Measurements from ENCODE around the gene PFKFB3. TPM values are rescaled to one million over a fixed set of nuclear protein-coding genes. Genes with fewer than 3 reads are reported as not detected.

The PFKFB3 gene
- total RNA-seq, 1 donor from 2014 or later: 28.4 TPM

DNA sequence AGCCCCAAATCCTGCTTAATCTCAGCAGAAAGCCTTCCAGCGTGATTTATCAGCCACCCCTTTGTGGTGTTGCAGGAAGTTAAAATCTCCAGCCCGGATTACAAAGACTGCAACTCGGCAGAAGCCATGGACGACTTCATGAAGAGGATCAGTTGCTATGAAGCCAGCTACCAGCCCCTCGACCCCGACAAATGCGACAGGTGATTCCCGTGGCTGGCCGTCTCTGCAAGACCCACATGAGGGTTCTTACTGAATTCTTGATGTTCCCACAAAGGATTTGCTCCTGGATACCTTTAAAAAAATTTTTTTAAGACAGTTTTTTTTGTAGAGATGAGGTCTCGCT lies 16.7 kb downstream of the PFKFB3 start:
- DNase-seq (ENCODE audit: low read depth, low spot score): no peak

DNA sequence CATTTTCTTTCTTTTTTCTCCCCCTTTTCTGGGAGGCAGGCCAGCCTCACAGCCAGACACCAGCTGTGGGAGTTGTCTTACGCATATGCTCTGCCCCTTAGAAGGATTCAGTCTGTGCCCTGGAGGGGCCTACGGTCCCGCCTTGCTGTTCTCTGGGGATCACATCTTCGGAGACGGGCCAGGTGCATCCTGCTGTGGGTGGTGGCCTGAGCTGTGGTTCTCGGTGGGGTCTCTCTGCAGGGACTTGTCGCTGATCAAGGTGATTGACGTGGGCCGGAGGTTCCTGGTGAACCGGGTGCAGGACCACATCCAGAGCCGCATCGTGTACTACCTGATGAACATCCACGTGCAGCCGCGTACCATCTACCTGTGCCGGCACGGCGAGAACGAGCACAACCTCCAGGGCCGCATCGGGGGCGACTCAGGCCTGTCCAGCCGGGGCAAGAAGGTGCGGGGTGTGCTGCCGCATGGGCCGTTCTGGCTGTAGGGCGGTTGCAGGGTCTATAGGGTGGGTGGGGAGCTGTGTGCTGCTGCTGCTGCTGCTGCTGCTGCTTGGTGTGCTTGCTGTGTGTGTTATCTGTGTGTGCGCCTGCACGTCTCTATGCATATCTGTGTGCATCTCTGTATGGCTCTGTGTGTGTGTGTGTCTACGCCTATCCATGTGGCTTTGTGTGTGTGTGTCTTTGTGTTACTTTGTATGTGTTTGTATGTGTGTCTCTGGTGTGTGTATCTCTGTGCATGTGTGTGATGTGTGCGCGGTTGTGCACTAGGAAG lies 17.9 kb downstream of the PFKFB3 start:
- no peak for DNase-seq (ENCODE audit: low read depth, low spot score)

DNA sequence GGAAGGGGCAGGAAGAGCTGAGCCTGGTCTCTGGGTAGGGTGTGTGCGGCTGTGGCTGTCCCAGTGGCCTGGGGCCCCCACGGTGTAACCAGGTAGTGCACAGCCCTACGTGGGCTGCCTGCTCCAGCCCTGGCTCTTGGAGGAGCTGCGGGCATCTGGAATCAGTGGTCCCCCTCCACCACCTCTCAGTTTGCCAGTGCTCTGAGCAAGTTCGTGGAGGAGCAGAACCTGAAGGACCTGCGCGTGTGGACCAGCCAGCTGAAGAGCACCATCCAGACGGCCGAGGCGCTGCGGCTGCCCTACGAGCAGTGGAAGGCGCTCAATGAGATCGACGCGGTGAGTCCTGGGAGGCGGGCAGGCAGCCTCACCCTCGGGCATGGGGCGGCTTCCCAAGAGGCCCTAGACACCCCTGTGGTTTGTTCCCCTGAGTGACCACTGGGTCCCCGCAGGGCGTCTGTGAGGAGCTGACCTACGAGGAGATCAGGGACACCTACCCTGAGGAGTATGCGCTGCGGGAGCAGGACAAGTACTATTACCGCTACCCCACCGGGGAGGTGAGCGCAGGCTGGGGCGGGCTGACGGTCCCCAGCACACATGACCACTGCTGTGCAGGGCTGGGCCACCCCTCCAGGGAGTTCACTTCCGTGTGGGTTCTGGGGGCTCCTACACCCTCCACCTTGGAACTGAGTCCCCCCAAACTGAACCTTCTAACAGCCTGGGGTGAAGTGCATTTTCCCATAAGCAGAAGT lies 18.6 kb downstream of the PFKFB3 start:
- DNase-seq (ENCODE audit: low read depth, low spot score): no peak

DNA sequence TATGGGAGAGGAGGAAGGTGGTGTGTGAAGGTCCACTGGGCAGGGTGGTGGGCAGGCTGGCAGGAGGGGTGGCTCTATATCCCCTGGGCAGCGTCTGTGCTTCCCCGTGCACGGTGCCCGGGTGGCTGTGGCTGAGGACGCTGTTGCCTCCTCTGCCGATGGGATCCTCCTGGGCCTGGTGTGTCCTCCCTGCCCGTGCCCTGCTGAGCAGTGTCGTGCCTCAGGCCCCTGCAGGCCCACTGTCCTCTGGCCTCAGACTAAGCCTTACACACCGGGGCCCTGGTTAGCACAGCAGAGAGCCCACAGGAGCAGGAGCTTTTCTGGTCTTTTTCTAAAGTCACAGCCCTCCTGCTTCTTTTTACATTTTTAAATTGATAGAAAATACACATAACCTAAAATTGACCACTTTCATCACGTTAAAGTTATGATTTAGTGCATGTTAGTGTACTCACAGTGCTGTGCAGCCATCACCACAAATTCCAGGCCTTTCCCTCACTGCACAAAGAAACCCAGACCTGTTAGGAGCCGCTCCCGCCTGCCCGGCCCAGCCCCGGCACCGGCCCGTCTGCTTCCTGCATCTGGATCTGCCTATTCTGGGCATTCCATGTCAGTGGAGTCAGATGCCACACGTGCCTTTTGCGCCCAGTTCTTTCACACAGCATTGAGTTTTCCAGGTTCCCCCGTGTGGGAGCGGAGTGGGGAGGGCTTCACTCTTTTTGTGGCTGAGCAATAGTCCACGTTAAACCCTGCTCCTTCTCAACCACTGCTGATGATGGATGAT lies 19.4 kb downstream of the PFKFB3 start:
- DNase-seq (ENCODE audit: low read depth, low spot score): no peak

GRCh38 chr10:6222755-6223154 lies 20.0 kb downstream of the PFKFB3 start:
- DNase-seq (ENCODE audit: low read depth, low spot score): no peak

- DNase-seq (ENCODE audit: low read depth, low spot score): no peak
Measured at GRCh38 chr10:6223981-6224380, 21.2 kb downstream of the PFKFB3 start.

DNA sequence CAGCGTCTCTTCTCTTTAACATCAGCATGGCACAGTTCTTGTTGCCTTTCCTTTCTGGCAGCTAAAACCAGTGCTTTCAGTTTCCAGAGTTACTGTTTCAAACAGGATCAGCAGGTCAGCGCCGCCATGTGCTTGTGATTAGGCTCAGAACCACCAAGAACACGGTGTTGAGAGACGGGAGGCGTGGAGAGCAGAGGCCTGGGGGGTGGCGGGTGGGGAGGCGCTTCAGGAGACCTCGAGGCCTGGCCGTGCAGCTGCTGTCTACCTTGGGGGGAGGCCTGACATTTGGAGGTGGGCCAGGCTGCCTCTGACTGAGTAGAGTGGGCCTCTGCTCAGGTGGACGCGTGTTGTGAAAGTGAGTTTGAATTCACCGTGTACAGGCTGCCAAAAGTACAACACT lies 22.0 kb downstream of the PFKFB3 start:
- DNase-seq (ENCODE audit: low read depth, low spot score): no peak

- DNase-seq (ENCODE audit: low read depth, low spot score): no peak
Measured at GRCh38 chr10:6225263-6225814, 22.6 kb downstream of the PFKFB3 start.

DNA sequence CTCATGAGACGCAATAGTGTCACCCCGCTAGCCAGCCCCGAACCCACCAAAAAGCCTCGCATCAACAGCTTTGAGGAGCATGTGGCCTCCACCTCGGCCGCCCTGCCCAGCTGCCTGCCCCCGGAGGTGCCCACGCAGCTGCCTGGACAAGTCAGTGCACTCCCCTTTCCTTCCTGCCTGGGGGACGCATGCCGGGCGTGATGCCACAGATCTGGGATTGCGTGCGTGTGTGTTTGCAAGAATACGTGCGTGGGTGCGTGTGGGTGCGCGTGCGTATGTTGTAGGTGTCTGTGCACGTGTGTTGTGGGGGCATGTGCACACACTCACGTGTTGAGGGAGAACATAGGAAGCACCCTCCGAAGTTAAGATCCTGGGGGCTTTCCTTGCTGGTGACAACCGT lies 23.5 kb downstream of the PFKFB3 start:
- no peak for DNase-seq (ENCODE audit: low read depth, low spot score)

DNA sequence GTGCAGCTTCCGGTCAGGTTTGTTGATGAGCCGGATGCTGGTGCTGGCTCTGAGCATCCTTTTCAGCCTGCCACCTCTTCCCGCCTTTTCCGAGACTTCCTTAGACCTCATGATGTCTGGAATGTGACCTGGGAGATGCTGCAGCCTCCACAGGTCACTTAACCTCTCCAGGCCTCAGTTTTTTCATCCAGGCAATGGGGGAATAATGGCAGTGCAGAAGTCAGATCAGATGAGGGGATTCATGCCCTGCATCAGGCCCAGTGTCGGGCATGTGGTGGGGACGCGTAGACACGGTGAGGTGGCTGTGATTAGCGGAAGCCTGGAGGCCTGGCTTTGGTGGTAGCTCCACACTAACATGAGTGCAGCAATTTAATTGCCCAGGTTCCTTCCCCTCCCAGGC lies 24.6 kb downstream of the PFKFB3 start:
- DNase-seq (ENCODE audit: low read depth, low spot score): no peak

- no peak for DNase-seq (ENCODE audit: low read depth, low spot score)
Measured at GRCh38 chr10:6228010-6228511, 25.3 kb downstream of the PFKFB3 start.

- DNase-seq (ENCODE audit: low read depth, low spot score): no peak
Measured at GRCh38 chr10:6228647-6229046, 25.9 kb downstream of the PFKFB3 start.

DNA sequence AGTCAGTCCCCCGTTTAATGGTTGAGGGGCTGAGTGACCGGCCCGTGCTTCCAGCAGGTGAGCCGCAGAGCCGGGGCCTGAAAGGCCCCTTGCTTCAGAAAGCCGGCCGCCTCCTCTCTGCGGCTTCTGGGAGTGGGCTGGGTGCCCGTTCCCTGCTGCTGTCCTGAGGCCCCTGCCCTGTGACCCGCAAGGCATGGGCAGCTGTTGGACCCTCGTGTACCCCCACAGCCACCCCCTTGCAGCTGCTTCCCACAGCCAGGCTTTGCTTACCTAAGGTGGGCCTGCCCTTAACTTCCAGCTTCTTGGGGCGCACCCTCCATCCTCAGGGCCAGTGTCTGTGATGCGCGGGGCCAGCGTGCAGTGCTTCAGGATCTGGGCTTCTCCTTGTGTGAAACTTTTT lies 26.6 kb downstream of the PFKFB3 start:
- no peak for DNase-seq (ENCODE audit: low read depth, low spot score)

- no peak for DNase-seq (ENCODE audit: low read depth, low spot score)
Measured at GRCh38 chr10:6229746-6230145, 27.0 kb downstream of the PFKFB3 start.

DNA sequence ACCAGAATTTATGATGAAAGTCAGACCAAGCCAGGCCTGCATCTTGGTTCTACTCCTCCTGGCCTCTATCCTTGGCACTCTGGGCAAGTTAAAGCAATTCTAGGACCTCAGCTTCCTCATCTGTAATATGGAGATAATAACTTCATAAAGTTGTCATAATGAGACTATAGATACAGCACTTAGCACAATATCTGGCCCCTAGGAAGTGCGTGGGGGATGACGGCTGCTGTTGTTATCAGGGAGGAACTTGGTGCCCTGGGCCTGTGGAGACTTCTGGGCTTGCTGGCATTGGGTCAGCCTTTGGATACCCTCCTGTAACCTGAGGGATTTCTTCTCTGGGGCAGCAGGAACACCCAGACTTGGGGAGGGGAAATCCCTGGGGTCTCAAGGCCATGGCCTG lies 27.6 kb downstream of the PFKFB3 start:
- no peak for DNase-seq (ENCODE audit: low read depth, low spot score)

DNA sequence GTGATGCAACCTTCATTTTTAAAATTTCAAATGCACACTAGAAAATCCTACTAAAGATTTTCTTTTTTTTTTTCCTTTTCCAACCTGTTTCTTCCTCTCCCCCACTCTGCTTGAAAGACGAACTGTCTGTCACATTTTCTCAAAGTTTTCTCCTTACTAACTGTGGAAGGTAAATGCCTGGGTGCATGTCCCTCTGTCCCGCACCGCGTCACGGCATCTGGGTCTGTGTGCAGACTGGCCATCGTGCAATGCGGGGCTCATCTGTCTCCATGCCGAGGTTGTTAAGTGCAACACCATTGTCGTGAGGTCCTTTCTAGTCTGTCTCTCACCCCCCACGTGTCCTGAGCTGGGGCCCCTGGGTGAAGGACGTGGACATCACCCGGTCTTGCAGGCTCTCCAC lies 28.4 kb downstream of the PFKFB3 start:
- no peak for DNase-seq (ENCODE audit: low read depth, low spot score)

GRCh38 chr10:6231730-6232129 lies 29.0 kb downstream of the PFKFB3 start:
- no peak for DNase-seq (ENCODE audit: low read depth, low spot score)

- DNase-seq (ENCODE audit: low read depth, low spot score): no peak
Measured at GRCh38 chr10:6232225-6232807, 29.6 kb downstream of the PFKFB3 start.

DNA sequence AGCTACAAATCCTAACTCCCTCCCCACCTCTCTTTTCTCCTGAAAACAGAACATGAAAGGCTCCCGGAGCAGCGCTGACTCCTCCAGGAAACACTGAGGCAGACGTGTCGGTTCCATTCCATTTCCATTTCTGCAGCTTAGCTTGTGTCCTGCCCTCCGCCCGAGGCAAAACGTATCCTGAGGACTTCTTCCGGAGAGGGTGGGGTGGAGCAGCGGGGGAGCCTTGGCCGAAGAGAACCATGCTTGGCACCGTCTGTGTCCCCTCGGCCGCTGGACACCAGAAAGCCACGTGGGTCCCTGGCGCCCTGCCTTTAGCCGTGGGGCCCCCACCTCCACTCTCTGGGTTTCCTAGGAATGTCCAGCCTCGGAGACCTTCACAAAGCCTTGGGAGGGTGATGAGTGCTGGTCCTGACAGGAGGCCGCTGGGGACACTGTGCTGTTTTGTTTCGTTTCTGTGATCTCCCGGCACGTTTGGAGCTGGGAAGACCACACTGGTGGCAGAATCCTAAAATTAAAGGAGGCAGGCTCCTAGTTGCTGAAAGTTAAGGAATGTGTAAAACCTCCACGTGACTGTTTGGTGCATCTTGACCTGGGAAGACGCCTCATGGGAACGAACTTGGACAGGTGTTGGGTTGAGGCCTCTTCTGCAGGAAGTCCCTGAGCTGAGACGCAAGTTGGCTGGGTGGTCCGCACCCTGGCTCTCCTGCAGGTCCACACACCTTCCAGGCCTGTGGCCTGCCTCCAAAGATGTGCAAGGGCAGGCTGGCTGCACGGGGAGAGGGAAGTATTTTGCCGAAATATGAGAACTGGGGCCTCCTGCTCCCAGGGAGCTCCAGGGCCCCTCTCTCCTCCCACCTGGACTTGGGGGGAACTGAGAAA lies 30.4 kb downstream of the PFKFB3 start:
- no peak for DNase-seq (ENCODE audit: low read depth, low spot score)

GRCh38 chr10:6233725-6234277 lies 31.1 kb downstream of the PFKFB3 start:
- no peak for DNase-seq (ENCODE audit: low read depth, low spot score)
